HG03064 (cell line): Measurements from ENCODE around the gene SCYGR4.
"Not testable (repeated sequence)": the region's sequence is repeated elsewhere in the genome, so short reads cannot be mapped to it uniquely, and the experiment has no call there.

Experiments used
- ATAC-seq: cut with Tn5 transposase; IDR thresholded peaks from one replicate; pipeline ENCODE4 v1.9.1; 2021; ENCODE audit warnings: low read depth; ENCODE audit not compliant: unreplicated experiment

Gene SCYGR4, protein sequence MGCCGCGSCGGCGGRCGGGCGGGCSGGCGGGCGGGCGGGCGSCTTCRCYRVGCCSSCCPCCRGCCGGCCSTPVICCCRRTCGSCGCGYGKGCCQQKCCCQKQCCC

DNA sequence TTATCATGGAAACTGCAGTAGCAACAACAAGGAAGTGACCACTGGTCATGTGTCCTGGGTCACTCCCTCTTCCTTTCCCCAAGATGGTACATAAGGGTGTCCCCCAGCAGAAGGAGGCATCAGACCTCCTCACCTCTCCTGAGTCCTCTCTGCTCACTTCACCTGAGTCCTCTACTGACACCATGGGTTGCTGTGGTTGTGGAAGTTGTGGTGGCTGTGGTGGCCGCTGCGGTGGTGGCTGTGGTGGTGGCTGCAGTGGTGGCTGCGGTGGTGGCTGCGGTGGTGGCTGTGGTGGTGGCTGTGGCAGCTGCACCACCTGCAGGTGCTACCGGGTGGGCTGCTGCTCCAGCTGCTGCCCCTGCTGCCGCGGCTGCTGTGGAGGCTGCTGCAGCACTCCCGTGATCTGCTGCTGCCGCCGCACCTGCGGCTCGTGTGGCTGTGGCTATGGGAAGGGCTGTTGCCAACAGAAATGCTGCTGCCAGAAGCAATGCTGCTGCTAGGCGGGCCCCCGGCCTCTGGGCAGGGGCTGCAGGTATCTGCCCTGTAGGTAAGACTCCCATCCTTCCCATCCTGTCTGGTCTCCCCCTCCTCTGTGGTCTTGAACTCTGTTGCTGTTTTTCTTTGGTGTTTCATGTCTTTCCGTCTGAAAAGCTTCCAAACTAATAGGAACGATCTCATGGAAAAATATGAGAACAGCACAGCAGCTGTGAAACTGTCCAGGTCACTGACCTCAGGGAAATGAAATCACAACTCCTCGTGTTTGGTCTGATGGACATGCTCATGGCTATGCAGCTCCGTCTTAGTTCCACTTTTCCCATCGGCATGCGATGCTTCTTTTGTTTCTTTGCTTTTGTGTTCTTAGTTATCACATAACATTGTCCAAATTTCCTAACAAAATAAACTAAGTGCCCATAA, at the start of gene SCYGR4:
SCYGR4 (plus strand) TSS at position 183 of the 915 bp plus-strand sequence; CDS start at position 183, 0 bp downstream.
- no peak for ATAC-seq

GRCh38 chr2:227568852-227569169, 48.5 kb upstream of the SCYGR4 start:
- no peak for ATAC-seq

DNA sequence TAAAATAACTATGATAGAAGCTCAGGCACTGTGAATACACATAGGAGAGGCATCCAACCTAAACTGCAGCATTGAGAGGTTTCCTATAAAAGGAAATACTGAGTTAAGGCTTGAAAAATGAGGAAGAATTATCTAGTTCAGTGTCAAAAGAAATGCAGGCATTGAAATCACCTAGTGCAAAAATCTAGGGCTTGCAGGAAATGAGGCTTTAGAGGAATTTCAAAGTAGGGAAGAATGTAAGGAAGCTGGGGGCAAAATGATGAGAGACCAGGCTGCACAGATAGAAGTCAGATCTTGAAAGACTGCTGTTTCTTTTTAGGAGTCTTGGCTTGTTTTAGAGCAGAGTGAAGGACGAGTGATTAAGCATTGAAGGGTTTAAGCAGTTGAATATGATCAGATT, 46.7 kb upstream of the SCYGR4 start:
- ATAC-seq = no peak

DNA sequence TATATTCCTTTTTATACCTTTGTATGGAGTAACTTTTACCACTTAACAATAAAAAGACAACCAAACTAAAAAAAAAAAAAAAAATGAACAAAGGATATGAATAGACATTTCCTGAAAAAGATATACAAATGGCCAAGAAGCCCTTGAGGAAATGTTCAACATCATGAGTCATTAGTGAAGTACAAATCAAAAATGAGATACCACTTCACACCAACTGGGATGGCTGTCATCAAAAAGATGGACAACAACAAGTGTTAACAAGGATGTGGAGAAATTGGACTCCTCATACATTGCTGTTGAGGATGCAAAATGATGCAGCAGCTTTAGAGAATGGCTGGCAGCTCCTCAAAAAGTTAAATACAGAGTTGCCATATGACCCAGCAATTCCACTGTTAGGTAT, 41.2 kb upstream of the SCYGR4 start:
- no peak for ATAC-seq

- ATAC-seq = no peak
Measured at GRCh38 chr2:227576812-227577211, 40.5 kb upstream of the SCYGR4 start.

GRCh38 chr2:227577555-227577954, 39.7 kb upstream of the SCYGR4 start:
- ATAC-seq = no peak

DNA sequence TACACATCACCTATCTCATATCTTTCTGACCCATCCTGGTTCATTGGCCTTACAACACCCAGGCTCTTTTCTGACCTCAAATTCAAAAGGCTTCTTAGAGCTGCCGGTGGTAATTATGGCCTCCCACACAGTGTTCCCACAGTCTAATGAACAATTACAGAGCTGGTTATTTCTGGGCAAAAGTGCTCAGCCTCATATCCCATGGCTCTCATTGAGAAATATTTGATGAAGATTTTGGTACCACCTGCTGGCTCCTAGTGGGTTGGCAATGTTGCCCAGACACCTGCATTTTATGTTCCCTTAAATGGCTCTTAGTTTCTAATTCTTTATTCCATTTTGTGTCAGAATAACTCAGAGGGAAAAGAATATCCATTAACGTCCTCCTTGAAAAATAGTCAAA, 38.7 kb upstream of the SCYGR4 start:
- no peak for ATAC-seq

DNA sequence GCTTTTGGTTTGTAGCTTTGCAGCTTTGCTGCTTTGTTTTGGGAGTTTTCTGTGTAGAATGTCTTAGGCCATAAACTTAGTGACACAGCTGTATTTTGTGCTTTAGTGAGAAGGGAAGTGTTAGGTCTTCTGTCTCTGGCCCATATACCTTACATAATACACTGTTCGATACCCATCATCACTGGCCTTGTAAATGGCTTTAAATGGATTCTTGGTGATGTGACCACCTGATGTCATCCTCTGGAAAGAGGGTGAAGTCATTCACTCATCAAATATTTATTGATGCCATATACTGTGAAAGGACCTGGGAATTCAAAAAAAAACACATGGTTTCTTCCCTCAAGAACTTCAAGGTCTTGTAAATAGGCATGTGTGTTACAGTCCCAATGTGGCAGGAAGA, 37.5 kb upstream of the SCYGR4 start:
- ATAC-seq = no peak

DNA sequence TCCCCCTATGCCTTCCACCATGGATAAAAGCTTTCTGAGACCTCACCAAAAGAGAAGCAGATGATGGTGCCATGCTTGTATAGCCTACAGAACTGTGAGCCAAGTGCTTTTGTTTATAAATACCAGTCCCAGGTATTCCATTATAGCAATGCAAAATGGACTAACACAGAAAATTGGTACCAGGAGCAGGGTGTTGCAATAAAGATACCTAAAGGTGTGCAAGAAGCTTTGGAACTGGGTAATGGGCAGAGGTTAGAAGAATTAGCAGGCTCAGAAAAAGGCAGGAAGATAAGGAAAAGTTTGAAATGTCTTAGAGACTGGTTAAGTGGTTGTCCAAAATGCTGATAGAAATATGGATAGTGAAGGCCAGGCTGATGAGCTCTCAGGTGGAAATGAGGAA, 34.9 kb upstream of the SCYGR4 start:
- ATAC-seq = no peak

- ATAC-seq = no peak
Measured at GRCh38 chr2:227592694-227593387, 24.5 kb upstream of the SCYGR4 start.

DNA sequence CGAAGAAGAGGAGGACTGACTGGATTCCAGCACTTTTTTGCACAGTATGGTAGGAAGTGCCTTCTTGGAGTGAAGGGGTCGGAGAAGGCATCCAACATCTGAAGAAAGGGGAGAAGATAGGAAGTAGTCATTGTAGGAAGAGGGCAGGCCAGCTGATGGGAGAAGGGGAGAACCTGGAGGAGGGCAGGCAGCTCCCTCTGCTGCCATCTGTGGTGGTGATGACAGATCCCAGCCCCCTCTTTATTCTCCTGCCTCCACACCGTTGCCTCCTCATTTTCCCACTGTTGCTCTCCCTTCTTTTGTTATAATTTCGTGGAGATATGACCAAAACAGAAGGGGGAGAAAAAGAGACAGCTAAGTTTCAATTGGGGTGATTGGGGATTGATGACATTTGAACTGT, 21.5 kb upstream of the SCYGR4 start:
- ATAC-seq = no peak

- no peak for ATAC-seq
Measured at GRCh38 chr2:227597036-227597435, 20.3 kb upstream of the SCYGR4 start.

DNA sequence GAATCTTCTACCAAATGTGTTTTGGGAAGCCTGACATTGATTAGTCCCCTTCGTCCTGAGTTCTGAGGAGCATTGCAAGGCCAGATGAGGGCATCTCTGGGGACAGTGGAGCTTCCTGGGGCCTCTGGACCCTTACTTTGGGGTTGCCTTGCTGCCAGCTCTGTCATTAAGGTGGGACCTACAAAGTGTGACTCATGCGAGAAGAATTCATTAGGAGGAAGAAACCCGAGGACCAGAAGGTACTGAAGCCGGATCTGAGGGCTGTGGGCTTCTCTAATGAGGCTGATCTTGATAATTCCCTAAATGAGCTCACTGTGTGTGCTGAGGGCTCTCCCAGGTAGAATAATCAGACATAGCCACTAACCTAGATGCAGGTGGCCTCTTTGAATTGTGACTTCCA, 19.3 kb upstream of the SCYGR4 start:
- no peak for ATAC-seq

DNA sequence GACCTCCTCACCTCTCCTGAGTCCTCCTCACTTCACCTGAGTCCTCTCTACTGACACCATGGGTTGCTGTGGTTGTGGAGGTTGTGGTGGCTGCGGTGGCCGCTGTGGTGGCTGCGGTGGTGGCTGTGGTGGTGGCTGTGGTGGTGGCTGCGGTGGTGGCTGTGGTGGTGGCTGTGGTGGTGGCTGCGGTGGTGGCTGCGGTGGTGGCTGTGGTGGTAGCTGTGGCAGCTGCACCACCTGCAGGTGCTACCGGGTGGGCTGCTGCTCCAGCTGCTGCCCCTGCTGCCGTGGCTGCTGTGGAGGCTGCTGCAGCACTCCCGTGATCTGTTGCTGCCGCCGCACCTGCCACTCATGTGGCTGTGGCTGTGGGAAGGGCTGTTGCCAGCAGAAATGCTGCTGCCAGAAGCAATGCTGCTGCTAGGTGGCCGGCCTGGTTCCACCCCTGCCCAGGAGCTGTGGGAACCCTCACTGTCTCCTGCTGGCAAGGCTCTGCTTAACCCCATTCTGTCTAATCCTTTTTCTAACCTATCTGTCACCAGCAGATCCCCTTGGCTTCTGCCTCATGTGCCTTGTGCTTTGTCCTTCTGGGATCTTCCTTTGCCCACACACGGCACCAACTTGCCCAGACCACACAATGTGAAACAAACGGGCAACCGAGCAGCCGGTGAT, 18.3 kb upstream of the SCYGR4 start, which contains the start of gene SCYGR2:
SCYGR2 (plus strand) TSS at position 59 of the 669 bp plus-strand sequence; CDS start at position 59, 0 bp downstream.
- ATAC-seq = not testable (repeated sequence)

- ATAC-seq = no peak
Measured at GRCh38 chr2:227602358-227602757, 14.9 kb upstream of the SCYGR4 start.

GRCh38 chr2:227606476-227606875, 10.8 kb upstream of the SCYGR4 start:
- no peak for ATAC-seq

GRCh38 chr2:227607941-227608340, 9.4 kb upstream of the SCYGR4 start:
- ATAC-seq = no peak

- ATAC-seq = no peak
Measured at GRCh38 chr2:227608561-227609338, 8.5 kb upstream of the SCYGR4 start.

- ATAC-seq = no peak
Measured at GRCh38 chr2:227610123-227610522, 7.2 kb upstream of the SCYGR4 start.

DNA sequence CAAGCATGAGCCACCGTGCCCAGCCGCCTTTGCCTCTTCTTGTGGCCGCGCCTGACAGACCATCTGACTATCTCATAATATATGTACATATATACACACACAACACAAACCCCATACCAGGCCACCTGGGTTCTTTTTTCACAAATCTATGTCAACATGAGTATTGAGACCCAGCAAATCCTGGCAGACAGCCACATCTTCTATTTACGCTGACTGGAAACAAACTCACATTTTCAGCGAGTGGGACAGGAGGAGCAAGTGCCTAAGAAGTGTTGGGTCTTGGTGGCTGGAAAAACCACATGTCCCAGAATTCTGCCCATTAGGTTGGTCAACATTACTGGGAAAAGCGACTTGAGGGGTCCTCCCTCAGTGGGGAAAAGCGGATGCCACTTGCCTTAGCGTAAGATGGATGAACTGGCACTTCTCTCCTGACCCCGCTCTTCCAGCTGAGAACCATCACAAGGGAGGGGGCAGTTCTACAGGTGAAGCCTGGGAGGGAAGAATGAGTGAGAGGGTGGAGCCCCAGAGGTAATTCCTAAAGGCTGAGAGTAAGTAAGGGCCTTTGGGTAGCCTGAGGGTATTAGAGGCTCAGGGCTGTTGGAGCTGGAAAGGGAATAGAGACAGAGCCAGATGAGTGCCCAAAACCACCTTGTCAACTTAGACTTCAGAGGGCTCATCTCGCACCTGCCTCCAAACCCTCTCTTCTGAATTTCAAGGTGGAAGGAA, 4.6 kb upstream of the SCYGR4 start:
- ATAC-seq = no peak
